ENCODE results near the gene CHCHD10. TPM values are rescaled to one million over a fixed set of nuclear protein-coding genes. Genes with fewer than 3 reads are reported as not detected.
A peak's percentile ranks its signal among the peaks of the same experiment; 100 is the strongest.

The CHCHD10 gene
- total RNA-seq, 1 donor from 2014 or later = 68.8 TPM

- POLR2A ChIA-PET = interaction anchor here (0.6 to 3.2 kb wide), 9 partner anchors 12 to 70 kb away, joined by 4 to 20 read pairs (median 8); partner anchors contain the start of genes DERL3, MMP11, SLC2A11 and VPREB3
- H3K9me3 Mint-ChIP-seq = no peaks in the 10 kb centered on the region
- CTCF ChIA-PET = interaction anchor here (1.2 to 1.4 kb wide), 2 partner anchors 16 to 62 kb away, joined by 4 read pairs; partner anchors contain the start of gene MMP11
- no peaks in the 10 kb centered on the region for H3K27me3 Mint-ChIP-seq
- ATAC-seq (ENCODE audit: low read depth) = no peak
- peaks cover 33% of the 10 kb centered on the region for H3K36me3 Mint-ChIP-seq (ENCODE audit: low read depth)
- no peak for TF ChIP-seq CTCF (IDR thresholded peaks at IDR 0.05)
- H3K4me1 Mint-ChIP-seq = peaks cover 51% of the 10 kb centered on the region
- peak overlapping the region; percentile 90 for H3K4me3 Mint-ChIP-seq
- intact Hi-C loops (cut with micrococcal nuclease) = loop anchor here (1.0 to 5.0 kb wide), 4 partner anchors 12 to 124 kb away; partner anchors contain the start of gene DERL3
- DNase-seq = no peak
- peak overlapping the region; percentile 88 for H3K27ac Mint-ChIP-seq
Measured at GRCh38 chr22:23787910-23788309, 20.1 kb upstream of the CHCHD10 start.

GRCh38 chr22:23787600-23787896, 19.8 kb upstream of the CHCHD10 start:
- H3K27me3 Mint-ChIP-seq = no peaks in the 10 kb centered on the region
- ChIA-PET CTCF (interaction anchor here (1.2 to 1.4 kb wide), 2 partner anchors 16 to 62 kb away, joined by 4 read pairs; partner anchors contain the start of gene MMP11), POLR2A (interaction anchor here (1.0 to 3.2 kb wide), 10 partner anchors 10 to 70 kb away, joined by 3 to 20 read pairs (median 7); partner anchors contain the start of genes DERL3, MMP11, SLC2A11 and VPREB3)
- no peak for DNase-seq
- H3K4me3 Mint-ChIP-seq = peak overlapping the region; percentile 90
- H3K36me3 Mint-ChIP-seq (ENCODE audit: low read depth) = peaks cover 30% of the 10 kb centered on the region
- no peak for TF ChIP-seq CTCF (IDR thresholded peaks at IDR 0.05)
- H3K9me3 Mint-ChIP-seq = no peaks in the 10 kb centered on the region
- no peak for ATAC-seq (ENCODE audit: low read depth)
- intact Hi-C loops (cut with micrococcal nuclease) = loop anchor here (1.0 to 5.0 kb wide), 4 partner anchors 13 to 125 kb away; partner anchors contain the start of gene DERL3
- peaks cover 51% of the 10 kb centered on the region for H3K4me1 Mint-ChIP-seq
- H3K27ac Mint-ChIP-seq = peak overlapping the region; percentile 88

- Mint-ChIP-seq H3K9me3 (no peaks in the 10 kb centered on the region), H3K27ac (peak within 1 kb of the TSS; percentile 88), H3K36me3 (ENCODE audit: low read depth) (peaks cover 27% of the 10 kb centered on the region), H3K27me3 (no peaks in the 10 kb centered on the region), H3K4me3 (peak within 1 kb of the TSS; percentile 90), H3K4me1 (peaks cover 51% of the 10 kb centered on the region)
- intact Hi-C loops (cut with micrococcal nuclease) = loop anchor here (1.0 to 5.0 kb wide), 6 partner anchors 13 to 125 kb away; partner anchors contain the start of gene DERL3
- no peak for TF ChIP-seq CTCF (IDR thresholded peaks at IDR 0.05)
- ATAC-seq (ENCODE audit: low read depth) (peak; percentile 85), DNase-seq (peak; percentile 89)
- ChIA-PET CTCF (interaction anchor here (1.2 to 1.4 kb wide), 2 partner anchors 15 to 63 kb away, joined by 4 read pairs; partner anchors contain the start of gene MMP11), POLR2A (interaction anchor here (0.8 to 3.2 kb wide), 11 partner anchors 9 to 70 kb away, joined by 3 to 20 read pairs (median 6); partner anchors contain the start of genes DERL3, MMP11, SLC2A11 and VPREB3)
Measured at GRCh38 chr22:23786752-23787599, 19.2 kb upstream of the CHCHD10 start, which contains the start of gene SMARCB1. SMARCB1 (plus strand) TSS chr22:23786966; CDS start chr22:23787170, 204 bp downstream.

- ATAC-seq (ENCODE audit: low read depth) = no peak
- POLR2A ChIA-PET = interaction anchor here (0.5 to 3.2 kb wide), 10 partner anchors 9 to 378 kb away, joined by 3 to 20 read pairs (median 6); partner anchors contain the start of genes MMP11 and SLC2A11
- CTCF ChIA-PET = interaction anchor here (0.9 kb wide), 1 partner anchor 11 kb away, joined by 3 read pairs; no protein-coding TSS in a partner anchor
- peaks cover 45% of the 10 kb centered on the region for H3K4me1 Mint-ChIP-seq
- H3K27me3 Mint-ChIP-seq = no peaks in the 10 kb centered on the region
- peak overlapping the region; percentile 88 for H3K27ac Mint-ChIP-seq
- peak overlapping the region; percentile 90 for H3K4me3 Mint-ChIP-seq
- H3K9me3 Mint-ChIP-seq = no peaks in the 10 kb centered on the region
- DNase-seq = no peak
- peaks cover 20% of the 10 kb centered on the region for H3K36me3 Mint-ChIP-seq (ENCODE audit: low read depth)
- intact Hi-C loops (cut with micrococcal nuclease) = loop anchor here (1.0 to 5.0 kb wide), 3 partner anchors 13 to 126 kb away; no protein-coding TSS in a partner anchor
- no peak for TF ChIP-seq CTCF (IDR thresholded peaks at IDR 0.05)
Measured at GRCh38 chr22:23786261-23786710, 18.5 kb upstream of the CHCHD10 start.
